GM18870 (cell line): ENCODE results near the gene NR5A2.

Source experiments
- ATAC-seq: cut with Tn5 transposase; IDR thresholded peaks from one replicate; pipeline ENCODE4 v1.9.1; 2021; ENCODE audit warnings: moderate library complexity; ENCODE audit not compliant: unreplicated experiment

Gene NR5A2

DNA sequence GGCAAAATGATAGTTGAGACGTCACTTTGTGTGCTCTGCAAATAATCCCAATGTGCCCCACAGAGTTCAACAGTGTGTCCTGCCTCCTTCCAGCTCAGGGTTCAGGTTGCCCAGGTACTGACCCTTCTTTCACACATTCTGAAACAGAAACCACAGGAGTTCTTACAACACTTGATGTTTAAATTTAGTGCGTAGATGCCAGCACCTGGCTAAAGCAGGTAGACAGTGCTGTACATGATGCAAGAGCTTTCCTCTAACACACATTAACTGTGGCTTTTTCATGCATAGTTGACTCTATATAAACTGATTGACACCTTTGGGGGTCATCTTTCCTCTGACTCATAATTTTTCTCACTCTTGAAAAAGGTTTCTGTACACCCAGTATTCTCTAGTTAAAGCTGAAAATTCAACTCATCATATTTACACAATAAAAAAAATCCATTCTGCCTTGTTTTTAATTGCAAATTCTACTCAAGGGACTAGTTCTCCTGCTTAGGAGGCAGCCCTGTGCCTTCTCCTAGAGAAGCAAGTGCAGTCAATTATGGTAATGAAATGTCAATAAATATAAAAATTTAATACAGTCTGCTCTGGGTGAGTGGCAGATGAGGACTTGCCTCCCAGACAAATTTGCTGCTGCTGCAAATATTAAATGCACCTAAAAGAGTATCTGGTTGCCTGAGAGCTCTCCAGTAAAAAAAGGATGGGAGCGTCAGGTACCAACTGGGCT, 91.4 kb downstream of the NR5A2 start:
- ATAC-seq = no peak

DNA sequence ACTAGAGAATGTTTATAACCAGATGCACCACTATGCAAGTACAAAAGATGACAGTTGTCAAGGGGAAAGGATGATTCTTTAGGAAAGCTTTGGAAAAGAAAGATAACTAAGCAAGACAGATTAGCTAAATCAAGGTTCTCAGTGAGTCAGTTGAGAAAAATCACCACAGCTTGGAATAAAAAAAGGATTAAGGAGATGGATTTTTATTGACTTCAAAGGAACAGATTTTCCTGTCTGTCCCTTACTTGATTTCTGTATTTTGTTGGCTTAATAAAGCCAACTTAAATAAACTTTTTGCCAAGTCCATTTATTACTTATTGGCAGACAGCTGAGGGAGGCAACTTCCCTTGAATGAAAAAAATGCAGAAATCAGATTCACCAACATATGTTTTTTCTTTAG, 93.9 kb downstream of the NR5A2 start:
- ATAC-seq = no peak

DNA sequence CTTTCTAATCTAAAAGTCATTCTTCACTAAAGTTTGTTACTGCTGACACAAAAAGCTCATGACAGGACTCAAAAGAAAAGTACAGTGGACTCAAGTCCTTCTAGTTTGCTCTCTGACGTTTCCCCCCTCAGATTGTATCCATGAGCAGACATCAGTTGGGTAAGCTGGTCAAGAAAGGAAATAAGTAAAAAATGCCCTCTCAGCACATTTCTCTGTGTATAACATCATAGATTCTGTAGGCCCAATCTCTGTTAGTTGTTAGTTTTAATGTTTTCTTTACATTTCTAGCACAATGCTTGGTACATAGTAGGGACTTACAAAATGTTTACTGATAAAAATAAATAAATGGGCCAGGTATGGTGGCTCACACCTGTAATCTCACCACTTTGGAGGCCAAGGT, 96.8 kb downstream of the NR5A2 start:
- no peak for ATAC-seq

DNA sequence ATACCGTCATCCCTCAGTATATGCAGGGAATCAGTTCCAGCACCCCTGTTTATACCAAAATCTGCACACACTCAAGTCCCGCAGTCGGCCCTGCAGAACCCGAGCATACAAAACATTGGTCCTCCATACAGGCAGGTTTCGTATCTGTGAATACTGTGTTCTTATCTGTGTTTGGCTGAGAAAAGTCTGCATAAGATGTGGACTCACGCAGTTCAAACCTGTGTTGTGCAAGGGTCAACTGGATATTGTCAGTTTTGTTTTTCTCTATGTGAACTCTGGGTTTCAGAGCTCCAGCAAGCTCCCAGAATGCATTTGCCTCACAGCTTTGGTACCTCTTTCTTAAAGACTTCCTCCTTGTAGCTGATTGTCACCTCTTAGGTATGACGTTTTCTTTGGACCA, 100.6 kb downstream of the NR5A2 start:
- ATAC-seq = no peak

DNA sequence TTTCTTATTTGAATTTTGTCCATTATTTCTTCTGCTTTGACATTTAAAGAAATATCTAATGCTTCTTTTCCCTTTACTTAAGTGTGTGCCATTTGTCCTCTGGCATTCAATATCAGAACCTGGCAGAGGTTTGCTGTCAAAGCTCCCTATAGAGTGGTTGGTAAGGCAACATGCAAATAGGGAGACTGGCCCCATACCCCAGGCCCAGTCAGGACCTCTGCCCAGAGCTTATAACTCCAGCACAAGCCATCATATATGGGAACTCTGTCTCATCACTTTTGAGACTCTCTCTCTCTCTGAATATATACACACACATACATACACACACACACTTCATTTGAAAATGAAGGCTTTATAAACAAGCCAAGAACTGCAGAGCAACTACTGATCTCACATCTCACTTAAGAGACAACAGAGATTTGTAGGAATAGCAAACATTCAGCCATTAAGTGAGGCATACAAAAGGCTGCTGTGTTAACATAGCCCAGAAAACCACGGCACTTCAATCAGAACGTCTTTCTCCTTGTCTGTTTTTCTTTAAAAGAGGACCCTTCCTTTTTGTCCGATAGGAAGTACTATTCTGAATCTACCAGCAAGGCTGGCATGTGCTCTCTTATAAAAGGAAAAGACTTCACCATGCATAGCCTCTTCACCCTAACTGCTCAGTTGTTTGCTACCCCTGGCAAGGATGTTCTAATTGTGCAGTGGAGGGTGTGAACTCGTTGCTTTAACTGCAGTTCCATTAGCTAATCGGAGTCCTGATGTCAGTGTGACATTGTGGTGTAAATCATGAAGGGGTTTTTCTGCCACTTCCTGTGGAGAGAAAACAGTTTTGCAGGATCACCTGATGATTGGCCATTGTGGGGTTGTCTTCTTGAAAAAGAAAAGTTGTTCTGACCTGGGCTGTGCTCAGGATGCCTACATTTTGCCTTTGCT, 101.7 kb downstream of the NR5A2 start:
- peak; percentile 56 for ATAC-seq

DNA sequence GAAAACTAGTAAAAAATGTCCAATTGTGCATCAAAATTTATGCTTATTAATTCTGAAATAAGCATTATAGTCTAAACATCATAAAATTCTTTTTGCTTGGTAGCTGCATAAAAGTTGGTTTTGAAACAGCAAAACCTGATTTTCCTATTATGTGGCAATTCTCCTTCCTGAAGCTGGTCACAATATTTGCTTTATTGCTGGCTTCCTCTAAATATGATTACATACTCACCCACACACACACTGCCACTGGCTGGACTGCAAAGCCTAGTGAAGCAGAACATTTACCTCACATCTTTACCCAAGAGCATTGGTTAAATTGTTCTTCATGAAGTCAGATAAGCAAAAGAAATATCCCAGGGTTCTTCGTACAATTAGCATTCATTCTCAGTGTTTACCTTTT, 103.0 kb downstream of the NR5A2 start:
- no peak for ATAC-seq

DNA sequence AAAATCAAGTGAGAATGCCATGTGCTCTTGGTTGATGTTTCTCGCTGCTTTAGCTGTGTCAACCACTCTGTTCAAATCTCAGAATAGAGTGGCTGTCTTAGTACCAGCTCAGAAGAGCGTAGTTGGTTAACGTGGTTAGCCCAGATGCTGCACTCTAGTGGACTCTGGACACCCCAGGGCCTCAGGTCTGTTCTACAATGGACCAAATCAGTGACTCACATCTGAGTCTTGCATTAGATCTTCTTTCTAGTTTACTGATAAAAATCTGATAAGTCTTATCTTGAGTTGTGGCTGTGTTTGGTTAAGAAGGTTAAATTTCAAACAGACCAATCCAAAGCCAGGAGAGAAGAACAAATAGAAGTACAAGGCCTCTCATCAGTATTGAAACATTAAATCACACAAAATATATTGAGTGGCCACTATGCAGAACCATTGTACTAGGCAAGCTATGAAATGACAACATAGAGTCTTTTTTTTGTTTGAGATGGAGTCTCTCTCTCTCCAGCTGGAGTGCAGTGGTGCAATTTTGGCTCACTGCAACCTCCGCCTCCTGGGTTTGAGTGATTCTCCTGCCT, 104.1 kb downstream of the NR5A2 start:
- no peak for ATAC-seq

DNA sequence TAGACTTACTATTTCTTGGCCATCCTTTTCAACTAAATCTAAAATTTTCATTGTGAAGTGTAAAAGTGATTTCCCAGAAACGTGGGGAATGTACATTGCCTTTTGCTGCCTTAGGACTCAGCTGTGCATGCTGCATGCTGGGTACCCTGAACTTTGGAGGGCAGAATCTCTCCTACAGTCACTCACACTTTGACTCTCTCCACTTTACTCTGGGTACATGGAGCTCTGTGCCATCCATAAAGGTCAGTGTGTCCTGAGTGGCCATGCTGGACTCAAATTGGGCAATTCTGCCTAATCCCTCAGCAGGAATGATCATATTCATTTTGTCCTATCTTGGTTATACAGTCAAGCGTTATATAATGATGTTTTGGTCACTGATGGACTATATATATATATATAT, 105.6 kb downstream of the NR5A2 start:
- no peak for ATAC-seq

DNA sequence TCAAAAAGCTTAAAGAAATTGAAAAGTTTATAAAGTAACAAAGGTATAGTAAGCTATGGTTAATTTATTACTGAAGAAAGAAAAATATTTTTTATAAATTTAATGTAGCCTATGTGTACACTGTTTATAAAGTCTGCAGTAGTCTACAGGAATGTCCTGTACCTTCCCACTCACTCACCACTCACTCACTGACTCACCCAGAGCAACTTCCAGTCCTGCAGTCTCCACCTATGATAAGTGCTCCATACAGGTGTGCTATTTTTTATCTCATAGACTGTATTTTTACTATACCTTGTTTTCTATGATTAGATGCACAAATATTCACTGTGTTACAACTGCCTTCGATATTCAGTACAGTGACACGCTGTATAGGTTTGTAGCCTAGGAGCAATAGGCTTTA, 106.6 kb downstream of the NR5A2 start:
- ATAC-seq = no peak

DNA sequence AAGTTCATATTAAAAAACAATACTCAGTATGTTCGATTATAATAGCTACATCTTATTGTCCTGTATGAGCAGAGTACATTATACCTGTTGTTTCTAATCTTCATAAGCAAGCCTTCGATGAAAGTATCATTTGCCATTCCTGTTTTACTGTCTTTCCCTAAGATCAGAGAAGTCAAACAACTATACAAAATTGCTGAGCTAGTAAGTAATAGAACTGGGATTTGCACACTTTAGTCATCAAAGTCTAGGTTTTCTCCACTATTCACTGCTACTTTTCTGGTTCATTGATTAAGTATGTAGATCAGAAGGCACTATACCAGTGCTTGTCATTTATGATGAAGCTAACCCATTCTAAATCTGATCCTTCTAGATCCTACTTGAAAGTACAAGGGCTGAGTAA, 108.9 kb downstream of the NR5A2 start:
- no peak for ATAC-seq

DNA sequence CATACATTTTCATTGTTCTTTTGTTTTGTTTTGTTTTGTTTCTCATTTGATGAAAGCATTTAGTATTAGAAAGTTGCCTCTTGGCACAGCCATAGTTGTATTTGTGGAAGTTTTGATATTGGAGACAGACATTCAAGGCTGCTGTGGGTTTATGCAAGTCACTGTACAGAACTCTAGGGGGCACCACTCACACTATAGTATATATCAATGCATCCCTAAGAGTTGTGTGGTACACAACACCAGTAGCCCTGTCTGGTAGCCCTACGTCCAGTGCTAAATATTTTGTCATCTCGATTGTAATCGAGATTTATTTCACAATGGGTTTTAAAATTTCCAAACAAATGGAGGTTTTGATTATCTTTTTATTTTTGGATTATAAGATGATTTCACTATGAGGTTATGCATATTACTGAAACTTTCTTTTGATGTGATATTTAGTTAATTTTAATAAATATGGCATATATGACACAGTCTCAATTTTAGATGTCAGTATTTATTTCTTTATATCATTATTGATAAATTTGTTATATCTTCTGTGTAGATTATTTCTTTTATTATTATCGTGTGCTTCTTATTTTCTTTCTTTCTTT, 112.2 kb downstream of the NR5A2 start:
- ATAC-seq = peak; percentile 83

DNA sequence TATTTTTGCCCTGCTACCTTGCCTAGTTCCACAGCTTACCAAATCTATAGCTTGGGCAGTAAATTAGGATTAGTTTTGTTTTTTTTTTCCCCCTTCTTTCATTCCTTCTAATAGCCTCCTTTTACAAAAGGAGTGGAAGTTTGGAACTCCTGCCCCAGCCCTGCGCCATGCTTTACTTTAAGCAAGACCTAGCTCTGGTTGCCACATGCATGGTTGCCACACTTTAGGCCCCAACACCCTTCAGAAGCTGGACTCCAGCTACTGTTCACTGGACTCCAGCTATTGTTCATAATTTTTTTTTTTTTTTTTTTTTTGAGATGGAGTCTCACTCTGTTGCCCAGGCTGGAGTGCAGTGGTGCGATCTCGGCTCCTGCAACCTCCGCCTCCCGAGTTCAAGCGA, 115.8 kb downstream of the NR5A2 start:
- ATAC-seq = no peak

DNA sequence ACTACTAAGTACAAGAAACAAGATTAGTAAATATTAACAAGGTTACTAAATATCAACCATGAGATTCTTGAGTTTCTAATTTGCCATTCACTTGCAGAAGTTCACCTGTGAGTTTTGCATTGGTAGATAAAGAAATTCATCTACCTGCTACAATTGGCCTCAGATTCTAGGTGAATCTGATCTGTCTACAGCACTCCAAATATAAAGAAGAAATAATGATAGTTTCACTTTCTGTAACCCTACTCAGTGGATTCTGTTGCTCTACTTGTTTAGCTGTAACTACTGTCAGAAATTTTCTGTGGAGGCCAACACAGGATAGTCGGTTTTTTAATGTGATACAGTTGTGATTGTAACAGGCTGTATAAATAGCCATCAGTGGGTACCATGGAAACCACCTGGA, 118.6 kb downstream of the NR5A2 start:
- ATAC-seq = no peak

DNA sequence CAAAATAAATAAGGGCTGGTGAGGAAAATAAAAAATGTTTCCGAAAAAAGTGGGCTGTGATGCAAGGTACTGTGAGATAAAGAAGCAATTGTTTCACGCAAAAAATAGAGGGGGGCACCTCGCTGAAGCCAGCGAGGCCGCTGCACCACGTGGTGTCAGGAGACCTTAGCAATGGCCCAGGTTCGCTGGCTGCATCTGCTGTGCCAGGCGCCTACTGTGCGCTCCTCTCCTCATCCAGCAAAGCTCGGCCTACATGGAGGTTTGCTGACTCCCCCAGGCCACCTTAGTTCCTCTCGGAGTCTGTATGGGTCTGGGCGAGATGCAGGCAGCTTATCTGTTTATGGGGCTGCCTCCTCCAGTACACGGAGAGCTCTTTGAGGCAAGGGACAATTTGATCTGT, 119.6 kb downstream of the NR5A2 start:
- ATAC-seq = no peak

DNA sequence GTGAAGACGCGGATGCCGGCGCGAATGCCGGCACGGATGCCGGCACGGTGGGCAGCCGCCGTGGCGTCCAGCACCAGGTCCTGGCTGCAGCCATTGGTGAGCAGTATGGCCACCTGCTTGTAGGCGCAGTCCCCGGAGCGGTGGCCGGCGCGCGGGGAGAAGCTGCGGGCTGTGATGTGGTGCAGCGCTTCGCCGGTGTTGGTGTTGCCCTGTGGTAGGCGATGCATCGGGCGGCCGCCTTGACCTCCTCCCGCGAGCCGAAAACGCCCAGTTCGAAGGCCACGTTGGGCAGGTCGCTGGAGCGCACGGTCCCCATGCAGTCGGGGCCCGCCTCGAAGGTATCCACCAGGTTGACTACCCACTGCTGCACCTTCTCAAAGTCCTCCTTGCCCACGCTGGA, 120.2 kb downstream of the NR5A2 start:
- ATAC-seq = no peak

DNA sequence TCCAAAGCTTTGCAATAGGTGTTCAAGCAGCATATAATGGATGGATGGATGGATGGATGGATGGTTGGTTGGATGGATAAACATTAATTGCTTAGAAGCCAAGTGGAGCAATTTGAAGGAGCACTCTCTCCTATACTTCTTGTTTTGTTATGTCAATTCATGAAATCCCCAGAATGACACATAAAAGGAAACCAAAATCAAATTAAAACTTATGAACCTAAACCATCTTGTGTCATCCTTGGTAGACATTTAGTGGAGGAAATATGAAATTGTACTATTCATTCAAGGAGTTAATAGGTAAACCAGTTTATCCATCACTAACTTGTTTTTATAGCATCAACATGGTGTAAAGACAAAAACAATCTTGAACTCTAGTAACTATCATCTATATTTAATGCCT, 122.5 kb downstream of the NR5A2 start:
- ATAC-seq = no peak

DNA sequence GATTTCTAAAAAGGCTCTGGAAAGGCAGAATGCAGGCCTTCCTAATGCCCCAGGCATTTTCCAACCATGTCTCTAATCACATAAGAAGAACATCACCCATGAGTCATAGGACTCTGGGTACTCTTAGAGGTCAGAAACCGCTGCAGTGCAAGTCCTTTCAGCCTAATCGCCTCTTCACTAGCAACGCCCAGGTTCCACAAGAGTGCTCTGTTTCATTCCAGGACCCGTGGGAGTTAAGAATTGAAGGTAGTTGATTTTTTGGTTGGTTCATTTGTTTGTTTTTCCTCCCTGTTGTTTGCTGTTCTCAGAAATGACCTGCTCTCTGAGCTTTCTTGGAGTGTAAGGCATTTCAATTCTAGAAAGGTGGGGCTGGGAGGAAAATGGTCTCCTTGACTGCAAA, 123.2 kb downstream of the NR5A2 start:
- ATAC-seq = peak; percentile 34

DNA sequence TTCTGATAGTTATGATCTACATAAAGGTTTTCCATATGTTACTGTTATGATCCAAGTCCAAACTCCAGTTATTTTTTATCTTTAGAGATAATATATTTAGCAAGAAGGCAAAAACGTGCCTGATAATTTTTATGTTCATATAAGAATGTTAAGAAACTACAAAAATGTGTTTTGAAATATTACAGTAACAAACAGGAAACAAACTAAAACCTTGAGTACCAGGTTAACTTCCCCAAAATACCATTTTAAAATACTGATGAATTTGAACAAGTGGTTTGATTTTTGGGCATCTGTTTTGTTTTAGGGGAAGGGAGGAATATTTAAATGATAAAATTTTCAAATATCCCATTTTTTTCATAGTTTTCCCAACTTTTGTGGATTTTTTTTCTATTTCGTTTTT, 124.8 kb downstream of the NR5A2 start:
- no peak for ATAC-seq

DNA sequence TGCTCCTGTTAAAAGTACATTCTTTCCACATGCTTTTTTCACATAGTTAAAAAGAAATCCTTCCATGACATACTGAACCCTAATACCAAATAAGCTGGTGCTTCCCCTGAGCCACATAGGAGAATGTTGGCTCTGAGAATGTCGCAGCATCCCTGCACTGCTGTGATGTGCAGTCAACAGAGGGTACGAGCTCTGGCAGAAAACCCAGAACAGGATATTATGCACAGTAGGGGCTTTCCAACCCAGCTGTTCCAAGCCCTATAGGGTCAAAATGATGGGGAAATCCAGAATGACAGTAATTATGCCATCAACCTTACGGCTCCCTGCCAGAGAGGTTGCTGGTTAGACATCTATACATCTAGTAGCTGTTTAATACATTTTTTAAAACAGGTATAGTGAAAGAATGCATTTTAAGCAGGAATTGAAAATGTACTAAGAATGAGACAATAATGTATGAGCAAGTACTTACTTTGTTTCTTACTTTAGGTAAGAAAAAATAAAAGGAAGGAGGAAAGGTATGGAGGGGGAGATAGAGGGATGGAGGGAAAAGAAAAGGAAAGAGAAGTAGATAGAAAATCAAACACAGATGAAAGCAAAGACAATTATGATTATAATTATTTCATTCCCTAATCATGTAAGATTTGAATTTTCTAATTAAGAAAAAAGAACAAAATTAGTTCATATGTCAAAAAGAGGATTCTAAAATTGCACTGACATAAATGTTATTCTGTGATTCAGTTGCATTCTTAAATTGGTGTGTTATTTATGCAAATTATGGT, 126.0 kb downstream of the NR5A2 start:
- ATAC-seq = peak; percentile 58

DNA sequence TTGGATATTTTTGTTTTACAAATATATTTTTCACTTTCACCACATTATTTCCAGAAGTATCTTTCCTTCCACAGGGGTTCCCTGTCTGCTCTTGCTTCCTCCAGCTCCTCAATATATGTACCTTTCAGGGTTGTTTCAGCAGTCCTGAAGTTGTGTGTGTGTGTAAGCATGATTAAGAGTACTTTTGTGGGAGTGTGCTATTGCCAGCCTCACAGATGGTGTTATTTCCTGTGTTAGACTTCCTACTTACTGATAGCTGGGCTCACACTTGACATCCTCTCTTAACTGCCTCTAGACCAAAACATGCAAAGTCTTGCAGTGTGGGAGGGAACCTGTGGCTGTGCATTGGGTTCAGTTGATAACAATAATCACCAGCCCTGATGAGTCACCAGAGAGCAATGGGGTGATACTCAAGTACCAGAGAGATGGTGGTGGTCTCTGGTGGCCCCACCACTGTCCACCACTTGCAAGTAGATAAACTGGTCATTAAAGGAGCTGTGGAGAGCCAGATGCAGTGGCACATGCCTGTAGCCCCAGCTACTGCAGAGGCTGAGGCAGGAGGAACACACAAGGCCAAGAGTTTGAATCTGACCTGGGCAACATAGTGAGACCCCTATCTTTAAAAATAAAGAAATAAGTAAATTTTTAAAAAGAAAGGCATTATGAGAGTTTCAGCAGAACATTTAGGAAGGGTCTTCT, 126.7 kb downstream of the NR5A2 start:
- ATAC-seq = peak; percentile 90
